Peyer's patch (tissue), 4 donors: ENCODE results near the gene PDLIM5.

Experiments used
- POLR2A ChIP-seq, 2 donors: fragments of 450-650 bp; IDR thresholded peaks; one replicate each; pipeline ENCODE4 v1.5.1; 2017; ENCODE audit warnings: antibody characterized with exemption in 2 of 2, mild to moderate bottlenecking in 2 of 2, moderate library complexity in 2 of 2
- TF ChIP-seq, protein P1 (sequence below), 6 experiments: fragments of 450-650 bp in 4 of 6; fragments of 200-600 bp in 2 of 6; sonication (generic) in 1 of 6; IDR thresholded peaks; one replicate each; pipeline ENCODE4 v1.5.1; 2017 to 2019; ENCODE audit warnings: antibody characterized with exemption in 6 of 6, mild to moderate bottlenecking in 3 of 6, moderate library complexity in 1 of 6

GRCh38 chr4:94431388-94431787 is 20.4 kb upstream of the PDLIM5 start:
- TF ChIP-seq, protein P1, sequence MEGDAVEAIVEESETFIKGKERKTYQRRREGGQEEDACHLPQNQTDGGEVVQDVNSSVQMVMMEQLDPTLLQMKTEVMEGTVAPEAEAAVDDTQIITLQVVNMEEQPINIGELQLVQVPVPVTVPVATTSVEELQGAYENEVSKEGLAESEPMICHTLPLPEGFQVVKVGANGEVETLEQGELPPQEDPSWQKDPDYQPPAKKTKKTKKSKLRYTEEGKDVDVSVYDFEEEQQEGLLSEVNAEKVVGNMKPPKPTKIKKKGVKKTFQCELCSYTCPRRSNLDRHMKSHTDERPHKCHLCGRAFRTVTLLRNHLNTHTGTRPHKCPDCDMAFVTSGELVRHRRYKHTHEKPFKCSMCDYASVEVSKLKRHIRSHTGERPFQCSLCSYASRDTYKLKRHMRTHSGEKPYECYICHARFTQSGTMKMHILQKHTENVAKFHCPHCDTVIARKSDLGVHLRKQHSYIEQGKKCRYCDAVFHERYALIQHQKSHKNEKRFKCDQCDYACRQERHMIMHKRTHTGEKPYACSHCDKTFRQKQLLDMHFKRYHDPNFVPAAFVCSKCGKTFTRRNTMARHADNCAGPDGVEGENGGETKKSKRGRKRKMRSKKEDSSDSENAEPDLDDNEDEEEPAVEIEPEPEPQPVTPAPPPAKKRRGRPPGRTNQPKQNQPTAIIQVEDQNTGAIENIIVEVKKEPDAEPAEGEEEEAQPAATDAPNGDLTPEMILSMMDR (IDR thresholded peaks at IDR 0.05), result no peak
- no peak for TF ChIP-seq POLR2A (IDR thresholded peaks at IDR 0.05)
